Cardiac atrium fibroblast (primary cell): ENCODE data around the gene INPP5B. TPM values are rescaled to one million over a fixed set of nuclear protein-coding genes. Genes with fewer than 3 reads are reported as not detected.

Experiments
- total RNA-seq: library from RNA; depleted of rRNA; stranded (reverse); fragments of >200 nt; gene quantifications from 2 replicates; pipeline ENCODE4 v1.2.3, GENCODE V29; 2015

The INPP5B gene
- total RNA-seq, result 15.6 and 15.9 TPM in 2 replicates

GRCh38 chr1:37946703-37947360 is at the start of gene INPP5B:
TSS of gene INPP5B (minus strand) at chr1:37947053. CDS start at chr1:37946308, 745 bp downstream.

GRCh38 chr1:37859507-37860345 is 87.1 kb downstream of the INPP5B start, which contains the start of gene MTF1:
TSS of gene MTF1 (minus strand) at chr1:37859592. CDS start at chr1:37857658, 1,934 bp downstream.

Other genes with a start within 250 kb of the INPP5B start
- not detected in 2 replicates for gene EPHA10, start 181.9 kb downstream of the INPP5B start, total RNA-seq
- 0.54 TPM in 1 of 2 replicates, not detected in the other for gene MANEAL, start 153.2 kb downstream of the INPP5B start, total RNA-seq
- gene C1orf122, start 139.3 kb downstream of the INPP5B start, total RNA-seq, result 90.1 and 95.9 TPM in 2 replicates
- gene YRDC, start 138.8 kb downstream of the INPP5B start, total RNA-seq, result 14.6 and 16.1 TPM in 2 replicates
- gene MTF1, start 87.5 kb downstream of the INPP5B start, total RNA-seq, result 2.3 and 3.6 TPM in 2 replicates
- 37.2 and 43.1 TPM in 2 replicates for gene SF3A3, start 43.0 kb upstream of the INPP5B start, total RNA-seq
- 29.2 and 45.7 TPM in 2 replicates for gene FHL3, start 58.5 kb upstream of the INPP5B start, total RNA-seq
- gene UTP11, start 65.7 kb upstream of the INPP5B start, total RNA-seq, result 30.1 and 37.6 TPM in 2 replicates
- gene POU3F1, start 99.7 kb upstream of the INPP5B start, total RNA-seq, result not detected in 2 replicates